Measurements from ENCODE around the gene NCAPG2. TPM values are rescaled to one million over a fixed set of nuclear protein-coding genes. Genes with fewer than 3 reads are reported as not detected.

Gene NCAPG2
- total and polyA plus RNA-seq, 2 of the 13 experiments (the other 11 are each of a cell fraction or from before 2014, with no cell fraction given): 15.1 to 30.7 TPM

GRCh38 chr7:158704524-158705233 lies at the start of gene NCAPG2 (continued):
- 0 out of 2 replicates have a peak, but pooled peaks have one; percentile 36 for TF ChIP-seq PAXIP1 (CRISPR knock-in tag; conservative IDR thresholded peaks at IDR 0.05)
- peak; percentile 57; the same call in 1 of the 2 replicates for TF ChIP-seq BCL3 (CRISPR knock-in tag; IDR thresholded peaks at IDR 0.05)
- TF ChIP-seq ATF6 (CRISPR knock-in tag; conservative IDR thresholded peaks at IDR 0.05): no peak
- no peak for TF ChIP-seq ZNF703 (CRISPR knock-in tag; IDR thresholded peaks at IDR 0.05; ENCODE audit: borderline replicate concordance)
- TF ChIP-seq RERE (CRISPR knock-in tag; IDR thresholded peaks at IDR 0.05; ENCODE audit: low read depth): no peak
- peak; percentile 82; the same call in 1 of the 2 replicates for TF ChIP-seq IRX3 (CRISPR knock-in tag; IDR thresholded peaks at IDR 0.05; ENCODE audit: borderline replicate concordance, low read depth)
- no peak for TF ChIP-seq ZNF136 (CRISPR knock-in tag; IDR thresholded peaks at IDR 0.05; ENCODE audit: low read depth)
- TF ChIP-seq TBL1XR1 (IDR thresholded peaks at IDR 0.05; ENCODE audit: borderline replicate concordance, low read length, partially characterized antibody): no peak
- TF ChIP-seq UBTF (CRISPR knock-in tag; IDR thresholded peaks at IDR 0.05): peak; percentile 63; the same call in 1 of the 2 replicates
- peak; percentile 73; the same call in 1 of the 2 replicates for TF ChIP-seq SMYD3 (CRISPR knock-in tag; IDR thresholded peaks at IDR 0.05)
- peak; percentile 90; the same call in 1 of the 2 replicates for TF ChIP-seq ZNF354B (CRISPR knock-in tag; IDR thresholded peaks at IDR 0.05)
- TF ChIP-seq ARID2 (CRISPR knock-in tag; IDR thresholded peaks at IDR 0.05; ENCODE audit: borderline replicate concordance): peak; percentile 77; the same call in 1 of the 2 replicates

Measured in HepG2 (cell line).